Retinal pigment epithelial cell (primary cell): ENCODE results near the gene RANGRF.

Experiments used
- DNase-seq: peaks from one replicate; pipeline ENCODE4 v3.0.0-alpha.2; 2010; ENCODE audit warnings: low read depth
- H3K4me3 ChIP-seq: 2 replicates; pipeline ENCODE4 v1.5.1; 2011; ENCODE audit warnings: mild to moderate bottlenecking, low read length, control low read depth, moderate library complexity
- CTCF ChIP-seq: conservative IDR thresholded peaks from 2 replicates; pipeline ENCODE4 v1.5.1; 2011; ENCODE audit warnings: low read depth, low read length, control low read depth, inconsistent platforms

RANGRF gene

GRCh38 chr17:8326511-8327302 is 38.2 kb downstream of the RANGRF start:
- DNase-seq = no peak
- H3K4me3 ChIP-seq = peak overlapping the region; percentile 54
- no peak for TF ChIP-seq CTCF

GRCh38 chr17:8327303-8327649 is 38.8 kb downstream of the RANGRF start:
- no peak for TF ChIP-seq CTCF
- DNase-seq = no peak
- H3K4me3 ChIP-seq = peak overlapping the region; percentile 54

- no peak for DNase-seq
- TF ChIP-seq CTCF = no peak
- no peak overlapping the region for H3K4me3 ChIP-seq
These were observed 43.7 kb downstream of the RANGRF start for GRCh38 chr17:8332128-8332527.

GRCh38 chr17:8332688-8333087 is 44.2 kb downstream of the RANGRF start:
- no peak for TF ChIP-seq CTCF
- DNase-seq = no peak
- H3K4me3 ChIP-seq = no peak overlapping the region

- DNase-seq = no peak
- no peak for TF ChIP-seq CTCF
- H3K4me3 ChIP-seq = no peak overlapping the region
These were observed 44.8 kb downstream of the RANGRF start for GRCh38 chr17:8333281-8333680.

GRCh38 chr17:8337802-8338752 is 49.6 kb downstream of the RANGRF start:
- no peak for DNase-seq
- H3K4me3 ChIP-seq = peak overlapping the region; percentile 23
- no peak for TF ChIP-seq CTCF
